ENCODE results near the gene MEIKIN. TPM values are rescaled to one million over a fixed set of nuclear protein-coding genes. Genes with fewer than 3 reads are reported as not detected.
A peak's percentile ranks its signal among the peaks of the same experiment; 100 is the strongest.

MEIKIN gene
- total and polyA plus RNA-seq, 2 donors (not counting 1 experiment from before 2014, with no cell fraction given) = not detected

GRCh38 chr5:131986161-131986912, 40.9 kb upstream of the MEIKIN start:
- H2AFZ ChIP-seq (ENCODE audit: low read length) = no peak overlapping the region
- H3K4me2 ChIP-seq (ENCODE audit: extremely low read depth, insufficient read depth, low read length) = no peak overlapping the region
- no peaks in the 10 kb centered on the region for H3K79me2 ChIP-seq (ENCODE audit: control insufficient read depth, insufficient read depth, low read length)
- no peak overlapping the region for H3K4me3 ChIP-seq (replicated peaks in 1 of 4; ENCODE audit: control extremely low read depth in 1 of 4, insufficient read depth in 1 of 4, low read depth in 3 of 4, low read length in 4 of 4)
- H3K9ac ChIP-seq (ENCODE audit: insufficient read depth, low read length) = no peak overlapping the region
- no peaks in the 10 kb centered on the region for H3K9me3 ChIP-seq (ENCODE audit: control insufficient read depth, insufficient read depth, low read depth, low read length)
- no peak overlapping the region for H3K27ac ChIP-seq (ENCODE audit: insufficient read depth, low read length)
- no peaks in the 10 kb centered on the region for H3K36me3 ChIP-seq (ENCODE audit: control insufficient read depth, insufficient read depth, low read length)
- H3K27me3 ChIP-seq (ENCODE audit: control insufficient read depth, insufficient read depth, low read length) = no peaks in the 10 kb centered on the region
- H3K4me1 ChIP-seq (ENCODE audit: control insufficient read depth, extremely low read depth, insufficient read depth, low read length) = no peaks in the 10 kb centered on the region
- DNase-seq (ENCODE audit: low read depth in 2 of 2) = no peak
- H4K20me1 ChIP-seq (ENCODE audit: control insufficient read depth, extremely low read depth, insufficient read depth, low read length) = no peaks in the 10 kb centered on the region
- TF ChIP-seq CTCF (conservative IDR thresholded peaks at IDR 0.05 in 1 of 2, IDR thresholded peaks at IDR 0.05 in 1 of 2; ENCODE audit: low read depth in 1 of 2, low read length in 2 of 2) (no peak), EZH2 (IDR thresholded peaks at IDR 0.05; ENCODE audit: low read length, missing control alignments) (no peak)

GRCh38 chr5:131984956-131985665, 39.6 kb upstream of the MEIKIN start:
- Histone ChIP-seq H3K4me2 (ENCODE audit: extremely low read depth, insufficient read depth, low read length) (no peak overlapping the region), H2AFZ (ENCODE audit: low read length) (no peak overlapping the region), H3K4me3 (replicated peaks in 1 of 4; ENCODE audit: control extremely low read depth in 1 of 4, insufficient read depth in 1 of 4, low read depth in 3 of 4, low read length in 4 of 4) (no peak overlapping the region), H3K9ac (ENCODE audit: insufficient read depth, low read length) (no peak overlapping the region), H3K27me3 (ENCODE audit: control insufficient read depth, insufficient read depth, low read length) (no peaks in the 10 kb centered on the region), H3K9me3 (ENCODE audit: control insufficient read depth, insufficient read depth, low read depth, low read length) (no peaks in the 10 kb centered on the region), H3K36me3 (ENCODE audit: control insufficient read depth, insufficient read depth, low read length) (no peaks in the 10 kb centered on the region), H3K79me2 (ENCODE audit: control insufficient read depth, insufficient read depth, low read length) (no peaks in the 10 kb centered on the region), H4K20me1 (ENCODE audit: control insufficient read depth, extremely low read depth, insufficient read depth, low read length) (no peaks in the 10 kb centered on the region), H3K27ac (ENCODE audit: insufficient read depth, low read length) (no peak overlapping the region), H3K4me1 (ENCODE audit: control insufficient read depth, extremely low read depth, insufficient read depth, low read length) (no peaks in the 10 kb centered on the region)
- TF ChIP-seq CTCF (conservative IDR thresholded peaks at IDR 0.05 in 1 of 2, IDR thresholded peaks at IDR 0.05 in 1 of 2; ENCODE audit: low read depth in 1 of 2, low read length in 2 of 2) = no peak
- no peak for TF ChIP-seq EZH2 (IDR thresholded peaks at IDR 0.05; ENCODE audit: low read length, missing control alignments)
- DNase-seq (ENCODE audit: low read depth in 2 of 2) = no peak

- Histone ChIP-seq H3K4me2 (ENCODE audit: extremely low read depth, insufficient read depth, low read length) (no peak overlapping the region), H4K20me1 (ENCODE audit: control insufficient read depth, extremely low read depth, insufficient read depth, low read length) (no peaks in the 10 kb centered on the region), H3K36me3 (ENCODE audit: control insufficient read depth, insufficient read depth, low read length) (no peaks in the 10 kb centered on the region), H3K9me3 (ENCODE audit: control insufficient read depth, insufficient read depth, low read depth, low read length) (no peaks in the 10 kb centered on the region), H3K9ac (ENCODE audit: insufficient read depth, low read length) (no peak overlapping the region), H3K27ac (ENCODE audit: insufficient read depth, low read length) (no peak overlapping the region), H3K4me3 (replicated peaks in 1 of 4; ENCODE audit: control extremely low read depth in 1 of 4, insufficient read depth in 1 of 4, low read depth in 3 of 4, low read length in 4 of 4) (no peak overlapping the region), H3K79me2 (ENCODE audit: control insufficient read depth, insufficient read depth, low read length) (no peaks in the 10 kb centered on the region), H3K4me1 (ENCODE audit: control insufficient read depth, extremely low read depth, insufficient read depth, low read length) (no peaks in the 10 kb centered on the region), H3K27me3 (ENCODE audit: control insufficient read depth, insufficient read depth, low read length) (no peaks in the 10 kb centered on the region), H2AFZ (ENCODE audit: low read length) (no peak overlapping the region)
- DNase-seq (ENCODE audit: low read depth in 2 of 2) = peak in 1 of 2 donors; percentile 60
- TF ChIP-seq CTCF (conservative IDR thresholded peaks at IDR 0.05 in 1 of 2, IDR thresholded peaks at IDR 0.05 in 1 of 2; ENCODE audit: low read depth in 1 of 2, low read length in 2 of 2) (no peak), EZH2 (IDR thresholded peaks at IDR 0.05; ENCODE audit: low read length, missing control alignments) (no peak)
These were observed 37.8 kb upstream of the MEIKIN start for GRCh38 chr5:131983244-131983771.

Data from fibroblast of lung (primary cell).